A673 (cell line): ENCODE measurements around the gene HS3ST6. TPM values are rescaled to one million over a fixed set of nuclear protein-coding genes. Genes with fewer than 3 reads are reported as not detected.

Experiments used
- BruUV-seq: library from RNA; stranded (reverse); fragments of 400-500 nt; replicated peaks from 2 replicates; lab custom pipeline; 2021; lab: Mats Ljungman, UMichigan
- CTCF ChIA-PET: fragments of 300-600 bp; sonication (Branson Sonifier 250); formaldehyde crosslinking; loops from one replicate; lab custom pipeline; 2022; ENCODE audit warnings: antibody characterized with exemption; lab: Charles Lee
- POLR2A ChIA-PET: fragments of 300-600 bp; sonication (Branson Sonifier 250); formaldehyde crosslinking; loops from one replicate; lab custom pipeline; 2022; ENCODE audit warnings: antibody characterized with exemption; ENCODE audit not compliant: low non-redundant PET; lab: Charles Lee
- DNase-seq: peaks from one replicate; pipeline ENCODE4 v3.0.0-alpha.2; 2015; ENCODE audit warnings: low spot score
- H3K27ac ChIP-seq: fragments of 200-600 bp; sonication (generic); 2 replicates; pipeline ENCODE4 v1.5.1; 2016; ENCODE audit warnings: mixed run types, low read depth, mild to moderate bottlenecking, mixed read lengths, antibody characterized with exemption, low read length; ENCODE audit not compliant: poor library complexity, severe bottlenecking
- H3K27me3 ChIP-seq: fragments of 200-600 bp; sonication (generic); replicated peaks from 2 replicates; pipeline ENCODE4 v1.6.1; 2017; ENCODE audit warnings: mixed run types, low read depth, mild to moderate bottlenecking, mixed read lengths, antibody characterized with exemption, low read length; ENCODE audit not compliant: insufficient read depth, poor library complexity
- H3K36me3 ChIP-seq: fragments of 200-600 bp; sonication (generic); 2 replicates; pipeline ENCODE4 v1.6.1; 2016; ENCODE audit warnings: mixed run types, mild to moderate bottlenecking, mixed read lengths, antibody characterized with exemption, low read length; ENCODE audit not compliant: insufficient read depth, poor library complexity, severe bottlenecking
- H3K4me1 ChIP-seq: fragments of 200-600 bp; sonication (generic); 2 replicates; pipeline ENCODE4 v1.6.1; 2017; ENCODE audit warnings: mixed run types, mild to moderate bottlenecking, mixed read lengths, antibody characterized with exemption, low read length; ENCODE audit not compliant: insufficient read depth, poor library complexity, severe bottlenecking
- H3K4me3 ChIP-seq: fragments of 200-600 bp; sonication (generic); 2 replicates; pipeline ENCODE4 v1.5.1; 2016; ENCODE audit warnings: low read depth, mixed run types, mild to moderate bottlenecking, mixed read lengths, low read length; ENCODE audit not compliant: poor library complexity, severe bottlenecking
- H3K9me3 ChIP-seq: fragments of 200-600 bp; sonication (generic); 2 replicates; pipeline ENCODE4 v1.6.1; 2016; ENCODE audit warnings: mixed run types, low read depth, mild to moderate bottlenecking, mixed read lengths, antibody characterized with exemption, low read length; ENCODE audit not compliant: poor library complexity, severe bottlenecking
- EZH2 ChIP-seq: fragments of 200-600 bp; sonication (generic); IDR thresholded peaks from 2 replicates; pipeline ENCODE4 v1.6.1; 2017; ENCODE audit warnings: borderline replicate concordance, low read depth, mild to moderate bottlenecking, mixed read lengths, antibody characterized with exemption, low read length; ENCODE audit not compliant: poor library complexity, severe bottlenecking
- intact Hi-C: fragments of 100-400 bp; cut with micrococcal nuclease; formaldehyde crosslinking; loops from one replicate; pipeline ENCODE4 v1.10.0; 2022; ENCODE audit not compliant: unreplicated experiment
- total RNA-seq: library from RNA; stranded (reverse); gene quantifications from 2 replicates; pipeline ENCODE4 v1.2.3, GENCODE V29; 2021
- TF ChIP-seq, protein P1 (sequence below): fragments of 300-800, 200-600 bp; sonication (generic); conservative IDR thresholded peaks from 2 replicates; pipeline ENCODE4 v1.5.1; 2017; ENCODE audit warnings: low read depth, mild to moderate bottlenecking, antibody characterized with exemption, low read length, moderate library complexity, mixed read lengths

Gene HS3ST6
- total RNA-seq, 1 experiment from 2014 or later = not detected

- H3K36me3 ChIP-seq = no peaks in the 10 kb centered on the region
- DNase-seq = no peak
- H3K27me3 ChIP-seq = no peaks in the 10 kb centered on the region
- intact Hi-C loops = no loop called here
- H3K9me3 ChIP-seq = no peaks in the 10 kb centered on the region
- TF ChIP-seq EZH2 = no peak
- TF ChIP-seq, protein P1, sequence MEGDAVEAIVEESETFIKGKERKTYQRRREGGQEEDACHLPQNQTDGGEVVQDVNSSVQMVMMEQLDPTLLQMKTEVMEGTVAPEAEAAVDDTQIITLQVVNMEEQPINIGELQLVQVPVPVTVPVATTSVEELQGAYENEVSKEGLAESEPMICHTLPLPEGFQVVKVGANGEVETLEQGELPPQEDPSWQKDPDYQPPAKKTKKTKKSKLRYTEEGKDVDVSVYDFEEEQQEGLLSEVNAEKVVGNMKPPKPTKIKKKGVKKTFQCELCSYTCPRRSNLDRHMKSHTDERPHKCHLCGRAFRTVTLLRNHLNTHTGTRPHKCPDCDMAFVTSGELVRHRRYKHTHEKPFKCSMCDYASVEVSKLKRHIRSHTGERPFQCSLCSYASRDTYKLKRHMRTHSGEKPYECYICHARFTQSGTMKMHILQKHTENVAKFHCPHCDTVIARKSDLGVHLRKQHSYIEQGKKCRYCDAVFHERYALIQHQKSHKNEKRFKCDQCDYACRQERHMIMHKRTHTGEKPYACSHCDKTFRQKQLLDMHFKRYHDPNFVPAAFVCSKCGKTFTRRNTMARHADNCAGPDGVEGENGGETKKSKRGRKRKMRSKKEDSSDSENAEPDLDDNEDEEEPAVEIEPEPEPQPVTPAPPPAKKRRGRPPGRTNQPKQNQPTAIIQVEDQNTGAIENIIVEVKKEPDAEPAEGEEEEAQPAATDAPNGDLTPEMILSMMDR = no peak
- H3K27ac ChIP-seq = no peak overlapping the region
- ChIA-PET POLR2A (no interaction called here), CTCF (no interaction called here)
- BruUV-seq = no TSS peak
- H3K4me3 ChIP-seq = no peak overlapping the region
- H3K4me1 ChIP-seq = no peaks in the 10 kb centered on the region
These were observed 14.1 kb downstream of the HS3ST6 start for GRCh38 chr16:1903845-1904840.

DNA sequence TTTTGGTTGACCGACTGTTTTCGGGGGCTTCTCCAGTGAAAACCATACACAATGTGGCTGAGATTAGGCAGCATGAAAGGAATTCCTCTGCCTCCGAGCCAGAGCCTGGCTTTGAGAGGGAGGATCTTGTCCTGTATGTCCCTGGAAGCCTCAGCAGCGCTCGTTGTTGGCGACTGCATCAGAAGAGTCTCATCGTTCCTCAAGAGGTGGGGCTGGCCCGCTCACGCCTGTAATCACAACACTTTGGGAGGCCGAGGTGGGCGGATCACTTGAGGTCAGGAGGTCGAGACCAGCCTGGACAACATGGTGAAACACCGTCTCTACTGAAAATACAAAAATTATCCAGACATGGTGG lies 15.0 kb downstream of the HS3ST6 start:
- DNase-seq = no peak
- Histone ChIP-seq H3K27me3 (no peaks in the 10 kb centered on the region), H3K4me3 (no peak overlapping the region), H3K4me1 (no peaks in the 10 kb centered on the region), H3K36me3 (no peaks in the 10 kb centered on the region), H3K9me3 (no peaks in the 10 kb centered on the region), H3K27ac (no peak overlapping the region)
- intact Hi-C loops = no loop called here
- no TSS peak for BruUV-seq
- POLR2A ChIA-PET = no interaction called here
- TF ChIP-seq, protein P1 = no peak
- TF ChIP-seq EZH2 = no peak
- CTCF ChIA-PET = no interaction called here

DNA sequence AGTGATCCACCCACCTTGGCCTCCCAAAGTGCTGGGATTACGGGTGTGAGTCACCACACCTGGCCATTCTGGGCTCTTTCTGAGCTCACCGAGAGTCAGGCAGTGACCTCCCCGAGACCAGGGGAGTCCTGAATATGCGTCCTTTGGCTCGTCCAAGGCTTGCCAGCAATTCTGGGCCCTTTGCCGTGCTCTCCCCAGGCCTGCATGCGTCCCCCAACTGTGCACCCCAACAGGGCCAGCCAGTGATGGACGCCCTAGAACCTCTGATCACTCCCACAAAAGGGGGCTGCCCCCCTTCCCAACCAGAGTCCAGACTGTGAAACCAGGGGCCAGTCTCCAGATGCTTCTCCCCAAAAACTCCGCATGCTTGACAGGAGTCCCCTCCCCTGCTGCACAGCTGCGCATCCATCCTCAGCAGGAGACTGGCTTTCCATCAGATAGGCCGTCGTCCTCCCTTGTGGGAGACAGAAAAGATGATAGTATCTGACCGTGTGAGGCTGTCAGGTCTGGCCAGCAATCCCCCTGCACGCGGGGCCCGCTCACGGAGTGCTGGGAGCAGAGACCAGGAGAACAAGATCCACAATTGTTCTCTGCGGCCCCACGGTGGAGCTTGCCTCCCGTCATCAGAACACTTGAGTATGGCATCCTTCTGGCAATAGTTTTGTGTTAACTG lies 15.5 kb downstream of the HS3ST6 start:
- no peak overlapping the region for H3K27ac ChIP-seq
- TF ChIP-seq EZH2 = no peak
- intact Hi-C loops = no loop called here
- DNase-seq = no peak
- H3K4me3 ChIP-seq = no peak overlapping the region
- no peaks in the 10 kb centered on the region for H3K9me3 ChIP-seq
- H3K4me1 ChIP-seq = no peaks in the 10 kb centered on the region
- no peaks in the 10 kb centered on the region for H3K36me3 ChIP-seq
- BruUV-seq = no TSS peak
- H3K27me3 ChIP-seq = no peaks in the 10 kb centered on the region
- ChIA-PET CTCF (no interaction called here), POLR2A (no interaction called here)
